Breast epithelium (tissue), 3 donors: ENCODE measurements around the gene NR5A1.

Experiments
- POLR2A ChIP-seq: fragments of 450-650 bp; IDR thresholded peaks from one replicate; pipeline ENCODE4 v1.6.1; 2016; ENCODE audit warnings: antibody characterized with exemption, mild to moderate bottlenecking, moderate library complexity
- POLR2AphosphoS5 ChIP-seq, 3 donors: sonication (generic); formaldehyde crosslinking; IDR thresholded peaks; one replicate each; pipeline ENCODE4 v1.6.1; 2017; ENCODE audit warnings: antibody characterized with exemption in 3 of 3
- TF ChIP-seq, protein P1 (sequence below), 3 donors: fragments of 450-650 bp; IDR thresholded peaks; one replicate each; pipeline ENCODE4 v1.5.1; 2016 to 2017; ENCODE audit warnings: antibody characterized with exemption in 3 of 3, mild to moderate bottlenecking in 3 of 3, moderate library complexity in 3 of 3

DNA sequence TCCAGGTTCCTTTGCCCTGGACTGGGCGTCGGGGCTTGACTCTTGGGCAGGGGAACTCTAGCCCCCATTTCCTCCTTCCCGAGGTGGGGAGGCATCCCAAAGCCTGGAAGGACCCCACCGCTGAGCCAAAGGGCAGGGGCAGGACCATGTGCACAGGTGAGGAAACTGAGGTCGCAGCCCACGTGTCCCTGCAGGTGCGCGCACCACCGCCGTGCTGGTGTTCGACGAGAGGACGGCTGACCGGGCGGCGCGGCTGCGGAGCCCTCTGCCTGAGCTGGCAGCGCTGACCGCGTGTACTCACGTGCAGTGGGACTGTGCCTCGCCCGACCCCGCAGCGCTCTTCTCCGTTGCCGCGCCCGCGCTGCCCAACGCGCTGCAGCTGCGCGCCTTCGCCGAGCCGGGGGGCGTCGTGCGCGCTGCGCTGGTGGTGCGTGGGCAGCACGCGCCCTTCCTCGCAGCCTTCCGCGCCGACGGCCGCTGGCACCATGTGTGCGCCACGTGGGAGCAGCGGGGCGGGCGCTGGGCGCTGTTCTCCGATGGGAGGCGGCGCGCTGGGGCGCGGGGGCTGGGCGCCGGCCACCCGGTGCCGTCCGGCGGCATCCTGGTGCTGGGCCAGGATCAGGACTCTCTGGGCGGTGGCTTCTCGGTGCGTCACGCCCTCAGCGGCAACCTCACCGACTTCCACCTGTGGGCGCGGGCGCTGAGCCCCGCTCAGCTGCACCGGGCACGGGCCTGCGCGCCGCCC lies 54.2 kb downstream of the NR5A1 start:
- TF ChIP-seq, protein P1, sequence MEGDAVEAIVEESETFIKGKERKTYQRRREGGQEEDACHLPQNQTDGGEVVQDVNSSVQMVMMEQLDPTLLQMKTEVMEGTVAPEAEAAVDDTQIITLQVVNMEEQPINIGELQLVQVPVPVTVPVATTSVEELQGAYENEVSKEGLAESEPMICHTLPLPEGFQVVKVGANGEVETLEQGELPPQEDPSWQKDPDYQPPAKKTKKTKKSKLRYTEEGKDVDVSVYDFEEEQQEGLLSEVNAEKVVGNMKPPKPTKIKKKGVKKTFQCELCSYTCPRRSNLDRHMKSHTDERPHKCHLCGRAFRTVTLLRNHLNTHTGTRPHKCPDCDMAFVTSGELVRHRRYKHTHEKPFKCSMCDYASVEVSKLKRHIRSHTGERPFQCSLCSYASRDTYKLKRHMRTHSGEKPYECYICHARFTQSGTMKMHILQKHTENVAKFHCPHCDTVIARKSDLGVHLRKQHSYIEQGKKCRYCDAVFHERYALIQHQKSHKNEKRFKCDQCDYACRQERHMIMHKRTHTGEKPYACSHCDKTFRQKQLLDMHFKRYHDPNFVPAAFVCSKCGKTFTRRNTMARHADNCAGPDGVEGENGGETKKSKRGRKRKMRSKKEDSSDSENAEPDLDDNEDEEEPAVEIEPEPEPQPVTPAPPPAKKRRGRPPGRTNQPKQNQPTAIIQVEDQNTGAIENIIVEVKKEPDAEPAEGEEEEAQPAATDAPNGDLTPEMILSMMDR (IDR thresholded peaks at IDR 0.05), result no peak
- no peak for TF ChIP-seq POLR2A
- TF ChIP-seq POLR2AphosphoS5 (IDR thresholded peaks at IDR 0.05), result no peak
